ENCODE measurements around the gene PCDHGB1. TPM values are rescaled to one million over a fixed set of nuclear protein-coding genes. Genes with fewer than 3 reads are reported as not detected.

The PCDHGB1 gene
- total RNA-seq, 2 donors from 2014 or later: 0.15 to 1.7 TPM

DNA sequence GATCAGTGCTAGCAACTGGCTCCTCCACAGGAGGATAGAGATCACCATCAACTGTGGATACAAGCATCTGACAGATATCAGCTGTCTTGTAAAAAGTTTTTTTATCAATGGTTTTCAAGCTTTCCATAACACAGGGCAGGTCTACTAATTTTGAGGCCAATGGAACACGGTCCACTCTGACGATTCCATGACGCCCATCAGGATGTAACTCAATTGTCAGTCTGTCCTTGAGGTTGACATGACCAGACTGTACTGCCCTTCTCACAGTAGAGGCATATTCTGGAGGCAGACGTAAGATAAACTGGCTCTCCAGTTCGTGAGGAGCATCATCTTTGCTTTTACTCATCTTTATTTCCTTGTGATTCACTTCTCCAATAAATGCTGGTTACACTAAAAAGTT, 30.2 kb upstream of the PCDHGB1 start:
- no peaks in the 10 kb centered on the region for H3K27me3 ChIP-seq
- no peak for TF ChIP-seq CTCF (IDR thresholded peaks at IDR 0.05)
- H3K9me3 ChIP-seq: peaks cover 14% of the 10 kb centered on the region
- no peaks in the 10 kb centered on the region for H3K36me3 ChIP-seq
- intact Hi-C loops (cut with DNase I): loop anchor here (5.0 kb wide), 1 partner anchor 243 kb away; no protein-coding TSS in a partner anchor
- H3K4me3 ChIP-seq: peak overlapping the region; percentile 82
- H3K27ac ChIP-seq: no peak overlapping the region
- H3K4me1 ChIP-seq: no peaks in the 10 kb centered on the region
- H3K9ac ChIP-seq (ENCODE audit: low read depth in 2 of 2, low read length in 2 of 2): no peak overlapping the region
- DNase-seq: no peak

- peak; percentile 79 for TF ChIP-seq CTCF (IDR thresholded peaks at IDR 0.05)
- no peaks in the 10 kb centered on the region for H3K27me3 ChIP-seq
- H3K36me3 ChIP-seq: no peaks in the 10 kb centered on the region
- peaks cover 14% of the 10 kb centered on the region for H3K9me3 ChIP-seq
- peak within 1 kb of the TSS; percentile 82 for H3K4me3 ChIP-seq
- peak; percentile 92 for DNase-seq
- intact Hi-C loops (cut with DNase I): loop anchor here (5.0 kb wide), 1 partner anchor 242 kb away; no protein-coding TSS in a partner anchor
- H3K27ac ChIP-seq: peak within 1 kb of the TSS; percentile 93
- peak within 1 kb of the TSS; percentile 71 to 74 for H3K9ac ChIP-seq (ENCODE audit: low read depth in 2 of 2, low read length in 2 of 2)
- H3K4me1 ChIP-seq: no peaks in the 10 kb centered on the region
Observed at GRCh38 chr5:141320225-141321169, 29.4 kb upstream of the PCDHGB1 start, which contains the start of gene TAF7. TAF7 (minus strand) TSS chr5:141320784; CDS start chr5:141320044, 740 bp downstream.

- intact Hi-C loops (cut with DNase I): loop anchor here (5.0 kb wide), 1 partner anchor 240 kb away; no protein-coding TSS in a partner anchor
- H3K4me3 ChIP-seq: no peak overlapping the region
- no peaks in the 10 kb centered on the region for H3K27me3 ChIP-seq
- H3K27ac ChIP-seq: no peak overlapping the region
- H3K9me3 ChIP-seq: peaks cover 4% of the 10 kb centered on the region
- no peak for DNase-seq
- no peak for TF ChIP-seq CTCF (IDR thresholded peaks at IDR 0.05)
- no peaks in the 10 kb centered on the region for H3K4me1 ChIP-seq
- no peak overlapping the region for H3K9ac ChIP-seq (ENCODE audit: low read depth in 2 of 2, low read length in 2 of 2)
- no peaks in the 10 kb centered on the region for H3K36me3 ChIP-seq
Observed at GRCh38 chr5:141322261-141322660, 27.6 kb upstream of the PCDHGB1 start.

DNA sequence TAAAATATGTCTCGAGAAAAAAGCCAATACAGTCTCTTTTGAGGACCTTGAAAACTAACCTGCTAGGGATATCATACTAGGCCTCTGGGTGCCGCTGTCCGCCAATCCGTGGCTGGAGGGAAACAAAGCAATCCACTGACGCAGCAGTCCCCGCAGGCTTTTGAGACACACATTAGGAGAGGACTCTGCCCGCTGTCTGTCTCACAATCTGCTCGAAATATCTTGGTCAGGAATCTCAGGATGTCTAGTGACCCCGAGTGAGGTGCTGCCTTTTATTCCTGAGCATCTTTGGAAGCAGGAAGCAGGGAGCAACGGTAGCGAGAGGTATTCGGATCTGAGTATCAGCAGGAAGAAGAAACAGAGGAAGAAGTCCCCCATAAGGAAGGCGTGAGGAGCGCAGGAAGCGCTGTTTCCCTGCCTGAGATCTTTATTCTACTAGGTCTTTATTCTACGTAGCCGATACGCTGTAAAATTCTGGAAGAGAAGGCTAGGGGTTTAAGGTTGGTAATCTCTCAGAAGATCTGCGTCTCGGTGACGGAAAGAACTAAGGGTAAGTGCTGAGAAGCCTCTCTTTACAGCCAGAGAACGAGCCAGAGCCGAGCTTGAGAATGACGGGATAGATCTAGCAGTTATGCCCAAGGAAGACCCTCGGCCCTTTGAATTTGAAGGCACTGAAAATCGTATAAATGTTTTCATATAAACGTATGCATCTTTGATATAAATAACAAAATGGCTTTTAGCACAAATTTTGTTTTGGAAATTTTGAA, 23.6 kb upstream of the PCDHGB1 start:
- H3K4me3 ChIP-seq: peak overlapping the region; percentile 28
- intact Hi-C loops (cut with DNase I): no loop called here
- no peaks in the 10 kb centered on the region for H3K9me3 ChIP-seq
- DNase-seq: peak; percentile 64
- no peaks in the 10 kb centered on the region for H3K4me1 ChIP-seq
- peak overlapping the region; percentile 28 for H3K27ac ChIP-seq
- H3K36me3 ChIP-seq: no peaks in the 10 kb centered on the region
- peak overlapping the region; percentile 12 to 32 for H3K9ac ChIP-seq (ENCODE audit: low read depth in 2 of 2, low read length in 2 of 2)
- peak; percentile 26 for TF ChIP-seq CTCF (IDR thresholded peaks at IDR 0.05)
- no peaks in the 10 kb centered on the region for H3K27me3 ChIP-seq

DNA sequence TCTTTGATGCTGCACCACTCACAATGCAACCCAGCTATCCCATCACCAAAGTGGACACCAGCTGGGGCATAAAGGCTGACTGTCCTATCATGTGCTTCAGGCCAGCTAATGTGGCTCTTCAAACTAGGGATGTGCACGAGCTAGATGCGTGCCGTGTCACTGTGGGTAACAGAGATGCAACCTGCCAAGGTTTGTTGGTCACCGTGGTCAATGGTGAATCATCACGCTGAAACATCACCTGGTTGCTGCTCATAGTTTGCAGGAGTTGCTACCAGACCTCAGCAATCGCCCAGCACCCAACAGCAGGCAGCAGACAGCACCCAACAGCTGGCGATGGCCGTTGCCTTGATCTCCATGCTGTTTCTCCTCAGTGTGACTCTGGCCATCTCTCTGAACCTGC, 21.7 kb upstream of the PCDHGB1 start:
- Histone ChIP-seq H3K4me1 (no peaks in the 10 kb centered on the region), H3K27ac (no peak overlapping the region), H3K9ac (ENCODE audit: low read depth in 2 of 2, low read length in 2 of 2) (no peak overlapping the region), H3K36me3 (no peaks in the 10 kb centered on the region), H3K9me3 (no peaks in the 10 kb centered on the region), H3K4me3 (no peak overlapping the region), H3K27me3 (no peaks in the 10 kb centered on the region)
- TF ChIP-seq CTCF (IDR thresholded peaks at IDR 0.05): no peak
- DNase-seq: no peak
- intact Hi-C loops (cut with DNase I): no loop called here
